Activated naive CD8-positive, alpha-beta T cell (primary cell): ENCODE results near the gene FRMD4A.

Experiments
- H3K27ac Mint-ChIP-seq: one replicate; pipeline ENCODE4 v1.8.0; 2021; ENCODE audit warnings: mixed read lengths
- H3K27me3 Mint-ChIP-seq: one replicate; pipeline ENCODE4 v1.8.0; 2021; ENCODE audit warnings: mixed read lengths
- H3K36me3 Mint-ChIP-seq: one replicate; pipeline ENCODE4 v1.8.0; 2021; ENCODE audit warnings: mixed read lengths
- H3K4me1 Mint-ChIP-seq: one replicate; pipeline ENCODE4 v1.8.0; 2021; ENCODE audit warnings: low read depth, mixed read lengths
- H3K4me3 Mint-ChIP-seq: one replicate; pipeline ENCODE4 v1.8.0; 2021; ENCODE audit warnings: mild to moderate bottlenecking, mixed read lengths
- H3K9me3 Mint-ChIP-seq: one replicate; pipeline ENCODE4 v1.8.0; 2021; ENCODE audit warnings: low read depth, mixed read lengths

Gene FRMD4A

GRCh38 chr10:13730306-13730652 lies 600.4 kb downstream of the FRMD4A start:
- Mint-ChIP-seq H3K27ac (no peak overlapping the region), H3K4me1 (no peaks in the 10 kb centered on the region), H3K9me3 (no peaks in the 10 kb centered on the region), H3K36me3 (no peaks in the 10 kb centered on the region), H3K4me3 (no peak overlapping the region), H3K27me3 (peaks cover 5% of the 10 kb centered on the region)

- no peaks in the 10 kb centered on the region for H3K36me3 Mint-ChIP-seq
- H3K27me3 Mint-ChIP-seq: peaks cover 5% of the 10 kb centered on the region
- H3K4me1 Mint-ChIP-seq: no peaks in the 10 kb centered on the region
- H3K9me3 Mint-ChIP-seq: no peaks in the 10 kb centered on the region
- no peak overlapping the region for H3K4me3 Mint-ChIP-seq
- no peak overlapping the region for H3K27ac Mint-ChIP-seq
These were observed 601.0 kb downstream of the FRMD4A start for GRCh38 chr10:13729586-13730305.

- Mint-ChIP-seq H3K36me3 (no peaks in the 10 kb centered on the region), H3K4me3 (no peak overlapping the region), H3K27ac (no peak overlapping the region), H3K9me3 (no peaks in the 10 kb centered on the region), H3K4me1 (no peaks in the 10 kb centered on the region), H3K27me3 (peaks cover 5% of the 10 kb centered on the region)
These were observed 601.7 kb downstream of the FRMD4A start for GRCh38 chr10:13728898-13729535.

- Mint-ChIP-seq H3K4me3 (no peak overlapping the region), H3K27me3 (peaks cover 3% of the 10 kb centered on the region), H3K36me3 (no peaks in the 10 kb centered on the region), H3K27ac (no peak overlapping the region), H3K4me1 (no peaks in the 10 kb centered on the region), H3K9me3 (no peaks in the 10 kb centered on the region)
These were observed 605.1 kb downstream of the FRMD4A start for GRCh38 chr10:13725594-13725993.

GRCh38 chr10:13724484-13724883 lies 606.2 kb downstream of the FRMD4A start:
- Mint-ChIP-seq H3K4me1 (no peaks in the 10 kb centered on the region), H3K27ac (no peak overlapping the region), H3K36me3 (peaks cover 4% of the 10 kb centered on the region), H3K4me3 (no peak overlapping the region), H3K27me3 (peaks cover 5% of the 10 kb centered on the region), H3K9me3 (no peaks in the 10 kb centered on the region)

- H3K4me1 Mint-ChIP-seq: peaks cover 8% of the 10 kb centered on the region
- H3K27ac Mint-ChIP-seq: no peak overlapping the region
- no peaks in the 10 kb centered on the region for H3K9me3 Mint-ChIP-seq
- peaks cover 4% of the 10 kb centered on the region for H3K36me3 Mint-ChIP-seq
- H3K27me3 Mint-ChIP-seq: peaks cover 5% of the 10 kb centered on the region
- H3K4me3 Mint-ChIP-seq: no peak overlapping the region
These were observed 607.7 kb downstream of the FRMD4A start for GRCh38 chr10:13722747-13723653.

GRCh38 chr10:13721486-13721885 lies 609.2 kb downstream of the FRMD4A start:
- Mint-ChIP-seq H3K4me1 (peaks cover 13% of the 10 kb centered on the region), H3K36me3 (peaks cover 4% of the 10 kb centered on the region), H3K9me3 (no peaks in the 10 kb centered on the region), H3K27ac (no peak overlapping the region), H3K27me3 (peaks cover 2% of the 10 kb centered on the region), H3K4me3 (no peak overlapping the region)

- Mint-ChIP-seq H3K4me1 (peaks cover 13% of the 10 kb centered on the region), H3K27ac (no peak overlapping the region), H3K36me3 (peaks cover 4% of the 10 kb centered on the region), H3K4me3 (no peak overlapping the region), H3K27me3 (peaks cover 2% of the 10 kb centered on the region), H3K9me3 (no peaks in the 10 kb centered on the region)
These were observed 610.0 kb downstream of the FRMD4A start for GRCh38 chr10:13720699-13721098.

GRCh38 chr10:13719425-13719824 lies 611.3 kb downstream of the FRMD4A start:
- H3K36me3 Mint-ChIP-seq: peaks cover 4% of the 10 kb centered on the region
- no peaks in the 10 kb centered on the region for H3K9me3 Mint-ChIP-seq
- H3K4me3 Mint-ChIP-seq: no peak overlapping the region
- peaks cover 13% of the 10 kb centered on the region for H3K4me1 Mint-ChIP-seq
- H3K27ac Mint-ChIP-seq: no peak overlapping the region
- peaks cover 2% of the 10 kb centered on the region for H3K27me3 Mint-ChIP-seq

- Mint-ChIP-seq H3K36me3 (peaks cover 4% of the 10 kb centered on the region), H3K4me3 (peak overlapping the region; percentile 78), H3K27ac (no peak overlapping the region), H3K4me1 (peaks cover 13% of the 10 kb centered on the region), H3K27me3 (peaks cover 2% of the 10 kb centered on the region), H3K9me3 (no peaks in the 10 kb centered on the region)
These were observed 611.9 kb downstream of the FRMD4A start for GRCh38 chr10:13718820-13719219.

- Mint-ChIP-seq H3K36me3 (peaks cover 4% of the 10 kb centered on the region), H3K4me3 (peak overlapping the region; percentile 78), H3K9me3 (no peaks in the 10 kb centered on the region), H3K27ac (no peak overlapping the region), H3K4me1 (peaks cover 16% of the 10 kb centered on the region), H3K27me3 (peaks cover 2% of the 10 kb centered on the region)
These were observed 612.6 kb downstream of the FRMD4A start for GRCh38 chr10:13717936-13718772.

- peaks cover 22% of the 10 kb centered on the region for H3K4me1 Mint-ChIP-seq
- peaks cover 4% of the 10 kb centered on the region for H3K36me3 Mint-ChIP-seq
- peaks cover 2% of the 10 kb centered on the region for H3K27me3 Mint-ChIP-seq
- H3K4me3 Mint-ChIP-seq: peak overlapping the region; percentile 78
- H3K27ac Mint-ChIP-seq: no peak overlapping the region
- no peaks in the 10 kb centered on the region for H3K9me3 Mint-ChIP-seq
These were observed 613.2 kb downstream of the FRMD4A start for GRCh38 chr10:13717571-13717935.

- no peak overlapping the region for H3K4me3 Mint-ChIP-seq
- peaks cover 25% of the 10 kb centered on the region for H3K4me1 Mint-ChIP-seq
- peaks cover 2% of the 10 kb centered on the region for H3K27me3 Mint-ChIP-seq
- peaks cover 4% of the 10 kb centered on the region for H3K36me3 Mint-ChIP-seq
- H3K27ac Mint-ChIP-seq: no peak overlapping the region
- H3K9me3 Mint-ChIP-seq: no peaks in the 10 kb centered on the region
These were observed 614.3 kb downstream of the FRMD4A start for GRCh38 chr10:13716081-13717071.
